ENCODE data around the gene CACNG7. TPM values are rescaled to one million over a fixed set of nuclear protein-coding genes. Genes with fewer than 3 reads are reported as not detected.
A peak's percentile ranks its signal among the peaks of the same experiment; 100 is the strongest.

Gene CACNG7
- total RNA-seq, 1 experiment from 2014 or later, result not detected

GRCh38 chr19:53977991-53978731 is 69.1 kb downstream of the CACNG7 start:
- Histone ChIP-seq H3K36me3 (ENCODE audit: insufficient read depth, low read length, poor library complexity, severe bottlenecking) (no peaks in the 10 kb centered on the region), H3K9me3 (ENCODE audit: low read depth, low read length, poor library complexity, severe bottlenecking) (no peaks in the 10 kb centered on the region), H3K27me3 (replicated peaks; ENCODE audit: insufficient read depth, low read depth, low read length, poor library complexity) (no peaks in the 10 kb centered on the region), H3K27ac (ENCODE audit: low read depth, low read length, poor library complexity, severe bottlenecking) (peak overlapping the region; percentile 61), H3K4me1 (ENCODE audit: insufficient read depth, low read length, poor library complexity, severe bottlenecking) (peaks cover 23% of the 10 kb centered on the region), H3K4me3 (ENCODE audit: low read depth, low read length, poor library complexity, severe bottlenecking) (peak overlapping the region; percentile 35)
- POLR2A ChIA-PET (ENCODE audit: low non-redundant PET), result interaction anchor here (0.9 kb wide), 1 partner anchor 111 kb away, joined by 5 read pairs; no protein-coding TSS in a partner anchor
- intact Hi-C loops (cut with micrococcal nuclease; ENCODE audit: unreplicated experiment), result no loop called here
- peak; percentile 96 for DNase-seq (ENCODE audit: low spot score)
- CTCF ChIA-PET, result interaction anchor here (0.9 kb wide), 1 partner anchor 16 kb away, joined by 11 read pairs; no protein-coding TSS in a partner anchor
- no TSS peak for BruUV-seq (replicated peaks)
- TF ChIP-seq EZH2 (IDR thresholded peaks at IDR 0.05; ENCODE audit: borderline replicate concordance, low read depth, low read length, poor library complexity, severe bottlenecking), result no peak
- TF ChIP-seq, protein P1, sequence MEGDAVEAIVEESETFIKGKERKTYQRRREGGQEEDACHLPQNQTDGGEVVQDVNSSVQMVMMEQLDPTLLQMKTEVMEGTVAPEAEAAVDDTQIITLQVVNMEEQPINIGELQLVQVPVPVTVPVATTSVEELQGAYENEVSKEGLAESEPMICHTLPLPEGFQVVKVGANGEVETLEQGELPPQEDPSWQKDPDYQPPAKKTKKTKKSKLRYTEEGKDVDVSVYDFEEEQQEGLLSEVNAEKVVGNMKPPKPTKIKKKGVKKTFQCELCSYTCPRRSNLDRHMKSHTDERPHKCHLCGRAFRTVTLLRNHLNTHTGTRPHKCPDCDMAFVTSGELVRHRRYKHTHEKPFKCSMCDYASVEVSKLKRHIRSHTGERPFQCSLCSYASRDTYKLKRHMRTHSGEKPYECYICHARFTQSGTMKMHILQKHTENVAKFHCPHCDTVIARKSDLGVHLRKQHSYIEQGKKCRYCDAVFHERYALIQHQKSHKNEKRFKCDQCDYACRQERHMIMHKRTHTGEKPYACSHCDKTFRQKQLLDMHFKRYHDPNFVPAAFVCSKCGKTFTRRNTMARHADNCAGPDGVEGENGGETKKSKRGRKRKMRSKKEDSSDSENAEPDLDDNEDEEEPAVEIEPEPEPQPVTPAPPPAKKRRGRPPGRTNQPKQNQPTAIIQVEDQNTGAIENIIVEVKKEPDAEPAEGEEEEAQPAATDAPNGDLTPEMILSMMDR (conservative IDR thresholded peaks at IDR 0.05; ENCODE audit: low read depth, low read length), result no peak

DNA sequence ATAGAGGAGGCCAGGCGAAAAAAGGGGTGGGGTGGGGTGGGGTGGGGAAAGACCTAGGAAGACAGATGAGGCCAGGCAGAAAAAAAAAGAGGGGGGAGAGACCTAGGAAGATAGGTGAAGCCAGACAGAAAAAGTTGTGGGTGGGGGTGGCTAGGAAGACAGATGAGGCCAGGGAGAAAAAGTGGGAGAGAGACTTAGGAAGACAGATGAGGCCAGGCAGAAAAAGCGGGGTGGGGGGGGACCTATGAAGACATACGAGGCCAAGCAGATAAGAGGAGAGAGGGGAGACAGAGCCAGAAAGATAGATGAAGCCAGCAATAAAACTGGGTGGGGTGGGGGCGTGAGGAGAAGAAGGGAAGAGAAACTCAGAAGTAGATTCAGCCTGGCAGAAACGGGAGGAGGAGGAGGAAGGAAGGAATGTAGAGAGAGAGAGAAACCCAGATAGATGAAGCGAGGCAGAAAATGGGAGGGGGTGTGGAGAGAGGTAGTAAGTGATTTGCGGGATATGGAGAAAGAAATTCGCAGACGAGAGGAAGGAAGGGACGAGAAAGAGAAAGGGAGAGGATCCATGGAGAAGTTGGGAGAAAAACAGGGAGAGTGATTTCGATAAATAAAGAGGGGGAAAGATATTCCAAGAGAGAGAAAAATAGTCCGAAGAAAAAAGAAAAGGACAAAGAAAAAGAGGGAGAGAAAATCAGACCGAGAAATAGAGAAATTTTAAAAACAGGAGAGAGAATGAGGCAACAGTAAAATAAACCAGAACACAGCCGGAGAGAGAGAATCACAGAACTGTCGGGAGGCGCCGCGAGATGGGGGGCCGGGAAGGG is 70.1 kb downstream of the CACNG7 start:
- Histone ChIP-seq H3K27ac (ENCODE audit: low read depth, low read length, poor library complexity, severe bottlenecking) (peak overlapping the region; percentile 55), H3K4me3 (ENCODE audit: low read depth, low read length, poor library complexity, severe bottlenecking) (peak overlapping the region; percentile 57), H3K36me3 (ENCODE audit: insufficient read depth, low read length, poor library complexity, severe bottlenecking) (no peaks in the 10 kb centered on the region), H3K27me3 (replicated peaks; ENCODE audit: insufficient read depth, low read depth, low read length, poor library complexity) (no peaks in the 10 kb centered on the region), H3K9me3 (ENCODE audit: low read depth, low read length, poor library complexity, severe bottlenecking) (no peaks in the 10 kb centered on the region), H3K4me1 (ENCODE audit: insufficient read depth, low read length, poor library complexity, severe bottlenecking) (peaks cover 23% of the 10 kb centered on the region)
- no TSS peak for BruUV-seq (replicated peaks)
- CTCF ChIA-PET, result interaction anchor here (0.9 kb wide), 1 partner anchor 15 kb away, joined by 11 read pairs; no protein-coding TSS in a partner anchor
- intact Hi-C loops (cut with micrococcal nuclease; ENCODE audit: unreplicated experiment), result no loop called here
- TF ChIP-seq, protein P1 (conservative IDR thresholded peaks at IDR 0.05; ENCODE audit: low read depth, low read length), result no peak
- TF ChIP-seq EZH2 (IDR thresholded peaks at IDR 0.05; ENCODE audit: borderline replicate concordance, low read depth, low read length, poor library complexity, severe bottlenecking), result no peak
- POLR2A ChIA-PET (ENCODE audit: low non-redundant PET), result interaction anchor here (0.9 kb wide), 1 partner anchor 112 kb away, joined by 5 read pairs; no protein-coding TSS in a partner anchor
- DNase-seq (ENCODE audit: low spot score), result no peak

DNA sequence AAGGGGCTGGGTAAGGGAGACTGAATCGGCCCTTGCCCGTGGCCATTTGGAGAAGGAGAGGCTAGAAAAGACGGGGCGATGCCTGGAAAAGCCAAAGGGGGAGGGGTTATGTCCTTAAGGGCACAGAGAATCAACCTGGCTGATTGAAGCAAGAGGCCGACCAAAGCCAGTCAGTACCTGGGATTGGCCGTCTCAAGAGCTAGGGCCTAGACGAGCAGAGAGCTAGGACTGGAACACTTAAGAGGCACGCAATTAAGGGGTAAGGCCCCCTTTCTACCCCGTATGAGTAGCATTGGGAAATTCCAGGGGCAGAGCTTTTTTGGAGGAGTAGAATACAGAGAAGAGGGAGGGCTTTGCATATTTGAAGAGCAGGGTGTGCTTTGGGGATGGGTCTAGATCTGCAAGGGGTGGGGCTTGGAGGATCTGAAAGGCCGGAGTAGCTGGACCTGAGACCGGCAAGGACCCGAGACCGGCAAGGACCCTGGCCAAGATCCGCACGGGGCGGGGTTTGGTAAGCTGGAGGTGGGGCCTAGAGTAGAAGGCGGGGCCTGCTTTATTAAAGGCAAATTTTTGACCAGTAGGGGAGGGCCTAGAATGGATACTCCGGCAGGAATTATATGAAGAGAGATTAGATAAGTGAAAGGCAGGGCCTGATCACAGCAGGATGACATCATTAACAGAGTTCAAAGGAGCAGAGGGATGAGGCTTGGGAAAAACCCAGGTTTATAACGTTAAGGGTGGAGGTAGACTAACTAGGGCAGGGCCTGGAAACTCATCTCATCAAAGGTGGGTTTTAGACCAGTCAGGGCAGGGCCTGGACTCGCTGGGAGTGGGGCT is 71.7 kb downstream of the CACNG7 start:
- Histone ChIP-seq H3K4me1 (ENCODE audit: insufficient read depth, low read length, poor library complexity, severe bottlenecking) (peaks cover 23% of the 10 kb centered on the region), H3K9me3 (ENCODE audit: low read depth, low read length, poor library complexity, severe bottlenecking) (no peaks in the 10 kb centered on the region), H3K27ac (ENCODE audit: low read depth, low read length, poor library complexity, severe bottlenecking) (peak overlapping the region; percentile 81), H3K4me3 (ENCODE audit: low read depth, low read length, poor library complexity, severe bottlenecking) (peak overlapping the region; percentile 57), H3K27me3 (replicated peaks; ENCODE audit: insufficient read depth, low read depth, low read length, poor library complexity) (no peaks in the 10 kb centered on the region), H3K36me3 (ENCODE audit: insufficient read depth, low read length, poor library complexity, severe bottlenecking) (no peaks in the 10 kb centered on the region)
- BruUV-seq (replicated peaks), result no TSS peak
- TF ChIP-seq, protein P1 (conservative IDR thresholded peaks at IDR 0.05; ENCODE audit: low read depth, low read length), result no peak
- intact Hi-C loops (cut with micrococcal nuclease; ENCODE audit: unreplicated experiment), result no loop called here
- DNase-seq (ENCODE audit: low spot score), result peak; percentile 76
- ChIA-PET POLR2A (ENCODE audit: low non-redundant PET) (interaction anchor here (0.9 kb wide), 1 partner anchor 14 kb away, joined by 14 read pairs; no protein-coding TSS in a partner anchor), CTCF (interaction anchor here (1.5 kb wide), 1 partner anchor 43 kb away, joined by 7 read pairs; no protein-coding TSS in a partner anchor)
